Activated T-cell treated with anti-CD3 and anti-CD28 coated beads, Interleukin-2, amount 50 U/mL, for 1 hour (primary cell): Measurements from ENCODE around the gene KY.

Source experiments
- DNase-seq: peaks from one replicate; pipeline ENCODE4 v3.0.0-alpha.2; 2020

KY gene

GRCh38 chr3:134650431-134651346 is at the start of gene KY:
Gene KY, minus strand, starts transcription at chr3:134651022. Its CDS starts 62 bp downstream, at chr3:134650960.
- DNase-seq, result no peak

GRCh38 chr3:134699721-134700120 is 48.9 kb upstream of the KY start:
- DNase-seq, result no peak

DNA sequence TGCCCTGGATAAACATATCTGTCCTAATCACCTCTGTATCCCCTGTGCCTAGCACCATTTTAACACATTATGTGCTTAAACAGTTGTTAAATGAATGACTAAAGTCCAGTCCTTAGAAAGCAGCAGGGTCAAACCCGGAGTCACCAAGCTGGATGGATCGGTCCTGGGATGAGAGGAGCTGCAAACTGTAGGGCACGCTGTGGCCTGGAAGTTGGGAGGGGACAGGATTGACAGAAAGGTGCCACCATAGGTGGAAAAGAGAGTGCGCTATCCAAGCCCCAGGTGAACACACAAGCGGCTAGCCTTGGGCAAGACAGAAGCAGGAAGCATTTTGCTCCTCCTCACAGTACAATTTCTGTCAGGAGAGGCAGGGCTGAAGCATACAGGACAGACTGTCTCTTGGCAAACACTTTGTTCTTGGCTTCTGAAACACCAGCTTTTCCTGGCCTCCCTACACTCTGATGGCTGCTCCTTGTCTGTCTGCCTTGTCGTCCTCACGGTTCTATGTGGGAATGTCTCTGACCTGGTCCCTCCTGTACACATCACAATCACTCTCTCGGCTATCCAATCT is 48.4 kb upstream of the KY start:
- DNase-seq, result no peak

- no peak for DNase-seq
Observed at GRCh38 chr3:134697830-134698689, 47.2 kb upstream of the KY start.

GRCh38 chr3:134696155-134696554 is 45.3 kb upstream of the KY start:
- no peak for DNase-seq

GRCh38 chr3:134694946-134695543 is 44.2 kb upstream of the KY start:
- no peak for DNase-seq

- no peak for DNase-seq
Observed at GRCh38 chr3:134694466-134694865, 43.6 kb upstream of the KY start.

- DNase-seq, result no peak
Observed at GRCh38 chr3:134693804-134694203, 43.0 kb upstream of the KY start.

GRCh38 chr3:134693226-134693625 is 42.4 kb upstream of the KY start:
- no peak for DNase-seq

GRCh38 chr3:134690226-134690625 is 39.4 kb upstream of the KY start:
- no peak for DNase-seq

- no peak for DNase-seq
Observed at GRCh38 chr3:134687642-134688041, 36.8 kb upstream of the KY start.

- DNase-seq, result no peak
Observed at GRCh38 chr3:134685929-134686802, 35.3 kb upstream of the KY start.

- no peak for DNase-seq
Observed at GRCh38 chr3:134682196-134682880, 31.5 kb upstream of the KY start.

GRCh38 chr3:134681522-134681900 is 30.7 kb upstream of the KY start:
- DNase-seq, result no peak

DNA sequence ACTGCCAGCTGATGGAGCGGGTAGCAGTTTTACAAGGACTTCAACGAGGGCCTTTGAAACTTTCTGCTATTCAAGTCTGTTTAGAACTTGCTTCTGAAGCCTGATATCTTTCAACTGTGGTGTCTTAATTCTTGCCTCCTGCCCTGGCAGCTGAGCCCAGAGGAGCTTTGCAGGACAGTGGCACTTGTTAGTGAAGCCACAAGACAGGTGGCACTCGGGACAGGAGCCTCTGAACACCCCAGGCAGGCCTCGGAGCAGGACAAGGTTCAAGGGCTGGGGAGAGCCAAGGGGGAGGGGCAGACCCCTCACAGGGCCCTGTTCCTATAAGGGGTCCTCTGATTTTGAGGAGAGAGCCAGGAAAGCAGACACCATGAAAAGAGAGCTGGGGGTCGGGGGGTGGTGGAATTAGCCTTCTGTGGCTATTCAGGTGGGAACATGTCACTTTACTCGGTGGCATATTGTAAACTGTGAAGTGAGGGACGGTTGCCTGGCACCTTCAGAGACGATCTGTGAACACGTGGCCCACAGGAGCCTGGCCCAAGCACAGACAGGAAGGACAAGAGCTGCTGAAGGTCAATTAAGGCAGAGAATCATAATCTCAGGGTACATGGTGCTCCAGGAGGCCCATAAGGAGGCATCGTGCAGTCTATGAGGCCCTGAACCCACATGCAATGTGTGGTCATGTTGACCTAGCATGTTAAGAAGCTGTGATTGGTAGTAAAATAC is 30.1 kb upstream of the KY start:
- DNase-seq, result no peak

DNA sequence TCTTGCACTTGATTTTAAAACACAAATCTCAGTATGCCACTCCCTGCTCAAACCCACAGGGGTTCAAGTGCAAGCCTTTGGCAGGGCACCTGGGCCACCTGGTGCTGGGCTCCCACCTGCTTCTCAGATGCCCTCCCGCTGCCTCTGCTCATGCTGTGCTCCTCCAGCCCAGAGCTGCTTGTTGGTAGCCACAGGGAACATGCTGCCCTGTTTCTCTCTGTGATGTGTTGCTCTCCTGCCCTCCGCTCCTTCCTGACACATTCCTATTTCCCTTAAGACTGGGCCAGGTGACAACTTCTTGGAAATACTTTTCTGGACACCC is 27.1 kb upstream of the KY start:
- no peak for DNase-seq

- no peak for DNase-seq
Observed at GRCh38 chr3:134677196-134677986, 26.6 kb upstream of the KY start.

- DNase-seq, result no peak
Observed at GRCh38 chr3:134675726-134676256, 25.0 kb upstream of the KY start.

GRCh38 chr3:134672571-134672970 is 21.7 kb upstream of the KY start:
- DNase-seq, result no peak

DNA sequence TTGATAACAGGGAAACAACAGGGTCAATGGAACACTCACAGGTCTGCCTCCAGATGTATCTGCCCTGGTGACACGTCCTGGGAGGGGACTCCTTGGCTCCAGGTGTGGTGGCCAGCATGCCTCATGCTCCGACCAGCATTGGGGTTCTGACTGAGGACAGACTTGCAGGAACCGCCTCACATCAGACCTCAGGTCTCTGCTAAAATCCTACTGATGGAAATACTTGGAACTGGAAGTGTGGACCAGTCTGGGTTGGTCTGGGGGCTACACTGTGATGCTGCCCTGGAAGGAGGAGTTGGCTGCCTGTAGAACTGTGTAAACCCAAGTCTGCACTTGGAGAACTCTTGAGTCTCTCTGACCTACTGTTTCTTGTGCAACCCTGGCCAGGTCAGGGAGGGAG is 17.1 kb upstream of the KY start:
- no peak for DNase-seq
